DOHH2 (cell line): ENCODE results near the gene CCDC185.

Source experiments
- EZH2phosphoT487 ChIP-seq: fragments of 200-600 bp; sonication (generic); IDR thresholded peaks from 2 replicates; pipeline ENCODE4 v1.6.1; 2017; ENCODE audit warnings: borderline replicate concordance, mild to moderate bottlenecking, antibody characterized with exemption, low read length, moderate library complexity, mixed read lengths
- TF ChIP-seq, protein P1 (sequence below): fragments of 200-600 bp; sonication (generic); IDR thresholded peaks from one replicate; pipeline ENCODE4 v1.5.1; 2014; ENCODE audit warnings: antibody characterized with exemption, mild to moderate bottlenecking, low read depth, low read length; ENCODE audit not compliant: poor library complexity, severe bottlenecking

DNA sequence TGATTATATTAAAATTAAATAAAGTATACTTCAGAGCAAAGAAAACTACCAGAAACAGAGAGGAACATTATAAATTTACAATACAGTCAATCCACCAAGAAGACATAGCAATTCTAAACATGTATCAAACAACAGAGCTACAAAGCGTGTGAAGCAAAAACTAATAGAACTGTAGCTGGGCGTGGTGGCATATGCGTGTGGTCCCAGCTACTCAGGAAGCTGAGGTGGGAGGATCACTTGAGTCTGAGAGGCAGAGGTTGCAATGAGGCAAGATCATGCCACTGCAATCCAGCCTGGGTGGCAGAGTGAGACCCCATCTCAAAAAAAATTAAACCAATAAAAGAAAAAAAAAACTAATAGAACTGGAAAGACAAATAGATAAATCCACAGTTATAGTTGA lies 12.3 kb downstream of the CCDC185 start:
- TF ChIP-seq, protein P1, sequence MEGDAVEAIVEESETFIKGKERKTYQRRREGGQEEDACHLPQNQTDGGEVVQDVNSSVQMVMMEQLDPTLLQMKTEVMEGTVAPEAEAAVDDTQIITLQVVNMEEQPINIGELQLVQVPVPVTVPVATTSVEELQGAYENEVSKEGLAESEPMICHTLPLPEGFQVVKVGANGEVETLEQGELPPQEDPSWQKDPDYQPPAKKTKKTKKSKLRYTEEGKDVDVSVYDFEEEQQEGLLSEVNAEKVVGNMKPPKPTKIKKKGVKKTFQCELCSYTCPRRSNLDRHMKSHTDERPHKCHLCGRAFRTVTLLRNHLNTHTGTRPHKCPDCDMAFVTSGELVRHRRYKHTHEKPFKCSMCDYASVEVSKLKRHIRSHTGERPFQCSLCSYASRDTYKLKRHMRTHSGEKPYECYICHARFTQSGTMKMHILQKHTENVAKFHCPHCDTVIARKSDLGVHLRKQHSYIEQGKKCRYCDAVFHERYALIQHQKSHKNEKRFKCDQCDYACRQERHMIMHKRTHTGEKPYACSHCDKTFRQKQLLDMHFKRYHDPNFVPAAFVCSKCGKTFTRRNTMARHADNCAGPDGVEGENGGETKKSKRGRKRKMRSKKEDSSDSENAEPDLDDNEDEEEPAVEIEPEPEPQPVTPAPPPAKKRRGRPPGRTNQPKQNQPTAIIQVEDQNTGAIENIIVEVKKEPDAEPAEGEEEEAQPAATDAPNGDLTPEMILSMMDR, result no peak
- no peak for TF ChIP-seq EZH2phosphoT487
